Bronchial epithelial cell (primary cell): Measurements from ENCODE around the gene MCM9. TPM values are rescaled to one million over a fixed set of nuclear protein-coding genes. Genes with fewer than 3 reads are reported as not detected.

ENCODE experiments used
- DNase-seq: peaks from one replicate; pipeline ENCODE4 v3.0.0-alpha.2; 2010; ENCODE audit warnings: low read depth
- FAIRE-seq: peaks from 2 replicates; lab custom pipeline; 2011; peaks lifted over from hg19 to GRCh38; lab: Jason Lieb, UNC
- H3K27me3 ChIP-seq: 2 replicates; pipeline ENCODE4 v1.5.1; 2011; ENCODE audit warnings: low read length; ENCODE audit not compliant: control insufficient read depth, insufficient read depth
- H3K36me3 ChIP-seq: 2 replicates; pipeline ENCODE4 v1.5.1; 2011; ENCODE audit warnings: low read length; ENCODE audit not compliant: control insufficient read depth, insufficient read depth
- H3K4me3 ChIP-seq: 2 replicates; pipeline ENCODE4 v1.5.1; 2011; ENCODE audit warnings: mild to moderate bottlenecking, low read depth, low read length, control low read depth
- CTCF ChIP-seq: IDR thresholded peaks from 2 replicates; pipeline ENCODE4 v1.5.1; 2011; ENCODE audit warnings: mild to moderate bottlenecking, moderate library complexity, low read length, control low read depth, inconsistent platforms; ENCODE audit not compliant: insufficient read depth, severe bottlenecking
- total RNA-seq: library from RNA; depleted of rRNA; stranded (reverse); fragments of >200 nt; gene quantifications from 2 replicates; pipeline ENCODE4 v1.2.1, GENCODE V29; 2014

The MCM9 gene
- total RNA-seq, 1 donor from 2014 or later = 9.7 TPM

- FAIRE-seq = no peak
- no peak for DNase-seq
- TF ChIP-seq CTCF = no peak
- Histone ChIP-seq H3K4me3 (no peak overlapping the region), H3K27me3 (no peaks in the 10 kb centered on the region), H3K36me3 (peaks cover 2% of the 10 kb centered on the region)
Observed at GRCh38 chr6:118917546-118918328, 17.2 kb downstream of the MCM9 start.

GRCh38 chr6:118914598-118914997 lies 20.4 kb downstream of the MCM9 start:
- TF ChIP-seq CTCF = no peak
- DNase-seq = no peak
- H3K36me3 ChIP-seq = peaks cover 2% of the 10 kb centered on the region
- H3K27me3 ChIP-seq = no peaks in the 10 kb centered on the region
- no peak overlapping the region for H3K4me3 ChIP-seq
- no peak for FAIRE-seq

- H3K36me3 ChIP-seq = peaks cover 2% of the 10 kb centered on the region
- no peak for DNase-seq
- no peak for TF ChIP-seq CTCF
- H3K4me3 ChIP-seq = no peak overlapping the region
- H3K27me3 ChIP-seq = no peaks in the 10 kb centered on the region
- no peak for FAIRE-seq
Observed at GRCh38 chr6:118913161-118913560, 21.8 kb downstream of the MCM9 start.

GRCh38 chr6:118912646-118913045 lies 22.3 kb downstream of the MCM9 start:
- no peak for FAIRE-seq
- peaks cover 2% of the 10 kb centered on the region for H3K36me3 ChIP-seq
- no peak for TF ChIP-seq CTCF
- H3K27me3 ChIP-seq = no peaks in the 10 kb centered on the region
- no peak overlapping the region for H3K4me3 ChIP-seq
- no peak for DNase-seq

GRCh38 chr6:118908441-118908840 lies 26.5 kb downstream of the MCM9 start:
- Histone ChIP-seq H3K27me3 (no peaks in the 10 kb centered on the region), H3K36me3 (peaks cover 3% of the 10 kb centered on the region), H3K4me3 (no peak overlapping the region)
- DNase-seq (no peak), FAIRE-seq (no peak)
- no peak for TF ChIP-seq CTCF
